Keratinocyte (primary cell): ENCODE results near the gene BHMT.

Source experiments
- EZH2 ChIP-seq: IDR thresholded peaks from one replicate; pipeline ENCODE4 v1.6.1; 2012; ENCODE audit warnings: inconsistent platforms, mild to moderate bottlenecking, low read length, moderate library complexity
- TF ChIP-seq, protein P1 (sequence below), 3 experiments: IDR thresholded peaks in 1 of 3; conservative IDR thresholded peaks in 1 of 3; optimal IDR thresholded peaks in 1 of 3; 2 replicates in 2 of 3; 3 replicates in 1 of 3; pipeline versions ENCODE3 to v1.5.1; 2011; ENCODE audit warnings: low read length in 3 of 3, mild to moderate bottlenecking in 3 of 3, moderate library complexity in 2 of 3, control low read depth in 1 of 3, inconsistent platforms in 1 of 3; ENCODE audit not compliant: insufficient read depth in 2 of 3; ENCODE audit errors: extremely low read depth in 1 of 3

DNA sequence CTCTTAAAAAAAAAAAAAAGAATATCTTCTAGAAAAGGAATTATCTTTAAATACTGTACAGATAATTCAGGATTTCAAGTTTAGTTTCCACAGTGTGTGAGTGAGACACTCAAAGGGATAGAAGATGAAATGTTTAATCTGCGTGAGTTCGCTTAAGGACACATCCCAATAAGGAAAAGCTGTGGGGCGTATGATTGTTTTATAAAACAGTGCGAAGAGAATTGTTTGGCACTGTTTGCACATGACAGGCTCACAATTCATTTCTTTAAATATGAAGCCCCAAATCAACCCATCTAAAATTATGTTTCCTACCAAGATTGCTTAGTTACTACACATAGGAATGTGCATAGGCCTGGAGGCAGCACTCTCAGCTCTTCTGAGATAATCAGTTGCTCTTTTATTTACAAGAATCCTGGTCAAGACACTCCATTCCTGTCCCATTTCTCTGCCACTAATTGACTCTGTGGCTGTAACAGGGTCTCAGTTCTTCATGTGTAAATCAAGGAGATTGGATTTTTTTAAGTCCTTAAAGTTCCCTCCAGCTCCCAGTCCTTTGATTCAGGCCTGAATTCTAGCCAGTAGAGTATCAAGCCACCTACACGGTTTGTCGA lies 60.1 kb downstream of the BHMT start:
- TF ChIP-seq, protein P1, sequence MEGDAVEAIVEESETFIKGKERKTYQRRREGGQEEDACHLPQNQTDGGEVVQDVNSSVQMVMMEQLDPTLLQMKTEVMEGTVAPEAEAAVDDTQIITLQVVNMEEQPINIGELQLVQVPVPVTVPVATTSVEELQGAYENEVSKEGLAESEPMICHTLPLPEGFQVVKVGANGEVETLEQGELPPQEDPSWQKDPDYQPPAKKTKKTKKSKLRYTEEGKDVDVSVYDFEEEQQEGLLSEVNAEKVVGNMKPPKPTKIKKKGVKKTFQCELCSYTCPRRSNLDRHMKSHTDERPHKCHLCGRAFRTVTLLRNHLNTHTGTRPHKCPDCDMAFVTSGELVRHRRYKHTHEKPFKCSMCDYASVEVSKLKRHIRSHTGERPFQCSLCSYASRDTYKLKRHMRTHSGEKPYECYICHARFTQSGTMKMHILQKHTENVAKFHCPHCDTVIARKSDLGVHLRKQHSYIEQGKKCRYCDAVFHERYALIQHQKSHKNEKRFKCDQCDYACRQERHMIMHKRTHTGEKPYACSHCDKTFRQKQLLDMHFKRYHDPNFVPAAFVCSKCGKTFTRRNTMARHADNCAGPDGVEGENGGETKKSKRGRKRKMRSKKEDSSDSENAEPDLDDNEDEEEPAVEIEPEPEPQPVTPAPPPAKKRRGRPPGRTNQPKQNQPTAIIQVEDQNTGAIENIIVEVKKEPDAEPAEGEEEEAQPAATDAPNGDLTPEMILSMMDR (optimal IDR thresholded peaks at IDR 0.05 in 1 of 3, IDR thresholded peaks at IDR 0.05 in 1 of 3, conservative IDR thresholded peaks at IDR 0.05 in 1 of 3; ENCODE audit: extremely low read depth in 1 of 3, insufficient read depth in 2 of 3, low read length in 3 of 3): no peak
- no peak for TF ChIP-seq EZH2
